CD14-positive monocyte (primary cell): ENCODE results near the gene DIPK1A. TPM values are rescaled to one million over a fixed set of nuclear protein-coding genes. Genes with fewer than 3 reads are reported as not detected.

Experiments used
- DNase-seq, 3 donors: peaks; one replicate each; pipeline ENCODE4 v3.0.0-alpha.2; 2011 to 2022
- H2AFZ ChIP-seq: 2 replicates; pipeline ENCODE4 v1.6.0; 2012; ENCODE audit warnings: mild to moderate bottlenecking, low read depth, low read length, inconsistent platforms; ENCODE audit not compliant: insufficient read depth, poor library complexity, severe bottlenecking
- H3K27ac ChIP-seq, 2 donors: 1 replicate in 1 of 2; 2 replicates in 1 of 2; pipeline ENCODE4 v1.5.1; 2012 to 2013; ENCODE audit warnings: low read length in 2 of 2, control low read depth in 1 of 2, inconsistent platforms in 1 of 2, low read depth in 1 of 2, mild to moderate bottlenecking in 1 of 2
- H3K27me3 ChIP-seq, 2 donors: one replicate each; pipeline versions ENCODE4 v1.6.0 to v1.6.1; 2011 to 2013; ENCODE audit warnings: low read length in 2 of 2; ENCODE audit not compliant: control insufficient read depth in 2 of 2, insufficient read depth in 2 of 2
- H3K36me3 ChIP-seq, 2 donors: replicated peaks in 1 of 2; 1 replicate in 1 of 2; 2 replicates in 1 of 2; pipeline versions ENCODE4 v1.5.1 to v1.6.1; 2012 to 2013; ENCODE audit warnings: low read length in 2 of 2, control low read depth in 1 of 2, inconsistent platforms in 1 of 2, mild to moderate bottlenecking in 1 of 2; ENCODE audit not compliant: insufficient read depth in 2 of 2, control insufficient read depth in 1 of 2
- H3K4me1 ChIP-seq, 2 donors: 1 replicate in 1 of 2; 2 replicates in 1 of 2; pipeline versions ENCODE4 v1.5.1 to v1.6.1; 2012 to 2013; ENCODE audit warnings: low read length in 2 of 2, control low read depth in 1 of 2, inconsistent platforms in 1 of 2, mild to moderate bottlenecking in 1 of 2, moderate library complexity in 1 of 2; ENCODE audit not compliant: insufficient read depth in 2 of 2, control insufficient read depth in 1 of 2
- H3K4me2 ChIP-seq: replicated peaks from 2 replicates; pipeline ENCODE3; 2012; ENCODE audit warnings: low read length, moderate library complexity, mild to moderate bottlenecking; ENCODE audit not compliant: poor library complexity, severe bottlenecking; ENCODE audit errors: extremely low read depth
- H3K4me3 ChIP-seq, 3 experiments: fragments of 200-600 bp in 1 of 3; sonication (generic) in 1 of 3; replicated peaks in 1 of 3; 1 replicate in 2 of 3; 2 replicates in 1 of 3; pipeline ENCODE4 v1.5.1; 2011 to 2013; ENCODE audit warnings: low read length in 3 of 3, mild to moderate bottlenecking in 3 of 3, control low read depth in 2 of 3, low read depth in 2 of 3, inconsistent platforms in 1 of 3, moderate library complexity in 1 of 3
- H3K79me2 ChIP-seq: 2 replicates; pipeline ENCODE4 v1.6.0; 2012; ENCODE audit warnings: mild to moderate bottlenecking, control low read depth, inconsistent platforms, low read length, moderate library complexity; ENCODE audit not compliant: insufficient read depth
- H3K9ac ChIP-seq: 2 replicates; pipeline ENCODE4 v1.6.0; 2017; ENCODE audit warnings: low read length, mild to moderate bottlenecking; ENCODE audit not compliant: insufficient read depth, poor library complexity, severe bottlenecking
- H3K9me3 ChIP-seq, 2 donors: replicated peaks in 1 of 2; 1 replicate in 1 of 2; 2 replicates in 1 of 2; pipeline versions ENCODE4 v1.5.1 to v1.6.1; 2012 to 2013; ENCODE audit warnings: low read length in 2 of 2, control low read depth in 1 of 2; ENCODE audit not compliant: control insufficient read depth in 1 of 2, insufficient read depth in 1 of 2
- H4K20me1 ChIP-seq: 2 replicates; pipeline ENCODE4 v1.6.0; 2012; ENCODE audit warnings: mild to moderate bottlenecking, low read length, control low read depth, moderate library complexity; ENCODE audit not compliant: insufficient read depth
- H3K27ac Mint-ChIP-seq, 7 donors: one replicate each; pipeline ENCODE4 v1.8.0; 2020; ENCODE audit warnings: mild to moderate bottlenecking in 7 of 7, mixed read lengths in 7 of 7, moderate library complexity in 6 of 7, inconsistent platforms in 2 of 7
- H3K27me3 Mint-ChIP-seq, 3 donors: one replicate each; pipeline ENCODE4 v1.8.0; 2021 to 2022; ENCODE audit warnings: low read depth in 3 of 3, mild to moderate bottlenecking in 3 of 3, mixed read lengths in 3 of 3, moderate library complexity in 3 of 3, inconsistent platforms in 1 of 3
- H3K36me3 Mint-ChIP-seq, 2 donors: one replicate each; pipeline ENCODE4 v1.8.0; 2020; ENCODE audit warnings: mixed read lengths in 2 of 2, inconsistent platforms in 1 of 2, mild to moderate bottlenecking in 1 of 2
- H3K4me1 Mint-ChIP-seq: one replicate; pipeline ENCODE4 v1.8.0; 2020; ENCODE audit warnings: mild to moderate bottlenecking, mixed read lengths
- H3K4me3 Mint-ChIP-seq, 2 donors: one replicate each; pipeline ENCODE4 v1.8.0; 2020; ENCODE audit warnings: mild to moderate bottlenecking in 2 of 2, mixed read lengths in 2 of 2, moderate library complexity in 1 of 2
- H3K9me3 Mint-ChIP-seq, 7 donors: one replicate each; pipeline ENCODE4 v1.8.0; 2020 to 2022; ENCODE audit warnings: mixed read lengths in 7 of 7, mild to moderate bottlenecking in 6 of 7, moderate library complexity in 6 of 7, inconsistent platforms in 2 of 7
- WGBS: methylation state at CpG from one replicate; pipeline ENCODE4 v1.1.5; 2013; ENCODE audit warnings: missing lambda C conversion rate; ENCODE audit not compliant: insufficient coverage; 5-methylcytosine and 5-hydroxymethylcytosine counted together
- intact Hi-C, 2 donors: fragments of 100-400 bp; cut with micrococcal nuclease; formaldehyde crosslinking; loops; one replicate each; pipeline versions ENCODE4 v1.15.0 to v1.15.1; 2023
- polyA plus RNA-seq, 3 donors: library from polyadenylated mRNA; depleted of rRNA in 1 of 3; unstranded in 2 of 3; stranded (reverse) in 1 of 3; fragments of 300-500 nt in 2 of 3; fragments of >200 nt in 1 of 3; fragmentation: Illumina TruSeq in 2 of 3; gene quantifications; 1 replicate in 2 of 3; 2 replicates in 1 of 3; pipeline ENCODE4 v1.2.3, GENCODE V29; 2012 to 2021
- TF ChIP-seq, protein P1 (sequence below): fragments of 200-600 bp; IDR thresholded peaks from one replicate; pipeline ENCODE4 v1.8.0; 2022; ENCODE audit warnings: antibody characterized with exemption, mild to moderate bottlenecking

The DIPK1A gene
- polyA plus RNA-seq, 3 donors = 0.45 to 1.4 (median 0.83) TPM

DNA sequence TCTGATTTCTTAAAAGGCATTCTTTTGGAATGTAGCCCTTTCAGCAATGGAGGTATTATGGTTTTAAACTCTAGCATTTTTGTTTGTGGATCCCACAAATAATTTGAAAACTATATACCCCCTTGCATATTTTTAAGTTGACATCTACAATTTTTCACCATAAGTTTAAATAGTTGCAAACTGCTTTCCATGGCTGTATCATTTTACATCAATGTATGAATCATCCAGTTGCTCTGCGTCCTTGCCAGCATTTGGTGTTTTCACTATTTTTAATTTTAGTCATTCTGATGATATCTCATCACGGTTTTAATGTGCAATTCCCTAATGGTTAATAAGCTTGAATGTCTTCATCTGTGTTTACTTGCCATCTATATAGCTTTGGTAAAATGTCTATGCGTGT, 20.7 kb downstream of the DIPK1A start:
- Mint-ChIP-seq H3K9me3 (peaks cover 0 to 1% (median 0%) of the 10 kb centered on the region in 7 donors), H3K36me3 (peaks cover 0 to 2% of the 10 kb centered on the region in 2 donors), H3K4me3 (no peak overlapping the region), H3K27ac (no peak overlapping the region), H3K4me1 (peaks cover 15% of the 10 kb centered on the region), H3K27me3 (peaks cover 2 to 8% (median 3%) of the 10 kb centered on the region in 3 donors)
- H3K27me3 ChIP-seq = no peaks in the 10 kb centered on the region
- H3K4me1 ChIP-seq = peaks cover 11 to 12% of the 10 kb centered on the region in 2 donors
- no peaks in the 10 kb centered on the region for H4K20me1 ChIP-seq
- TF ChIP-seq, protein P1, sequence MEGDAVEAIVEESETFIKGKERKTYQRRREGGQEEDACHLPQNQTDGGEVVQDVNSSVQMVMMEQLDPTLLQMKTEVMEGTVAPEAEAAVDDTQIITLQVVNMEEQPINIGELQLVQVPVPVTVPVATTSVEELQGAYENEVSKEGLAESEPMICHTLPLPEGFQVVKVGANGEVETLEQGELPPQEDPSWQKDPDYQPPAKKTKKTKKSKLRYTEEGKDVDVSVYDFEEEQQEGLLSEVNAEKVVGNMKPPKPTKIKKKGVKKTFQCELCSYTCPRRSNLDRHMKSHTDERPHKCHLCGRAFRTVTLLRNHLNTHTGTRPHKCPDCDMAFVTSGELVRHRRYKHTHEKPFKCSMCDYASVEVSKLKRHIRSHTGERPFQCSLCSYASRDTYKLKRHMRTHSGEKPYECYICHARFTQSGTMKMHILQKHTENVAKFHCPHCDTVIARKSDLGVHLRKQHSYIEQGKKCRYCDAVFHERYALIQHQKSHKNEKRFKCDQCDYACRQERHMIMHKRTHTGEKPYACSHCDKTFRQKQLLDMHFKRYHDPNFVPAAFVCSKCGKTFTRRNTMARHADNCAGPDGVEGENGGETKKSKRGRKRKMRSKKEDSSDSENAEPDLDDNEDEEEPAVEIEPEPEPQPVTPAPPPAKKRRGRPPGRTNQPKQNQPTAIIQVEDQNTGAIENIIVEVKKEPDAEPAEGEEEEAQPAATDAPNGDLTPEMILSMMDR = no peak
- H3K4me3 ChIP-seq = no peak overlapping the region
- no peaks in the 10 kb centered on the region for H3K79me2 ChIP-seq
- no peak overlapping the region for H3K4me2 ChIP-seq
- WGBS = no CpG with 5 or more reads among the region's 3 CpGs
- no peaks in the 10 kb centered on the region for H3K36me3 ChIP-seq
- no peak overlapping the region for H3K9ac ChIP-seq
- no peak overlapping the region for H2AFZ ChIP-seq
- no peak for DNase-seq
- intact Hi-C loops = no loop called here
- H3K9me3 ChIP-seq = no peaks in the 10 kb centered on the region
- H3K27ac ChIP-seq = no peak overlapping the region

DNA sequence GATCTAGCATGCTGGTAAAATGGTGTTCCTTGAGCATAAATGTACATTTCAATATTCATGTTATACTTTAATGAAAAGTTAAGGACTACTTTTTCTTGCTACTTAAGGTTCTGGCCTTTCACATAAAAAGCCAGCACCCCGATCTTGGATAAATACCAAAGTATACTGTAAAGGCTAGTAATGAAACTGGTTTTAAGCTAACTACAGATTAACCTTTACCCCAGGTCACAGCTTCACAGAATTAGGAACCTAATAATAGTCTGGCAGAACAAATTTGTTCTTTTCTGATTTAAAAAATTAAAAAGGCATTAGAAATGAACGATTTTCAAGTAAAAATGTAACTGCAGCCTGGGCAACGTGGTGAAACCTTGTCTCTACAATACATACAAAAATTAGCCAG, 23.5 kb downstream of the DIPK1A start:
- no peak overlapping the region for H3K4me2 ChIP-seq
- WGBS = 100% methylated on average over 2 of the region's 3 CpGs
- H2AFZ ChIP-seq = no peak overlapping the region
- TF ChIP-seq, protein P1 = no peak
- no peaks in the 10 kb centered on the region for H3K4me1 ChIP-seq
- intact Hi-C loops = no loop called here
- peaks cover 5% of the 10 kb centered on the region for H3K4me1 Mint-ChIP-seq
- H3K4me3 ChIP-seq = no peak overlapping the region
- no peak overlapping the region for H3K27ac ChIP-seq
- H3K79me2 ChIP-seq = no peaks in the 10 kb centered on the region
- H3K27ac Mint-ChIP-seq = no peak overlapping the region
- H3K27me3 ChIP-seq = no peaks in the 10 kb centered on the region
- H3K27me3 Mint-ChIP-seq = peaks cover 0 to 2% (median under 1%) of the 10 kb centered on the region in 3 donors
- no peaks in the 10 kb centered on the region for H4K20me1 ChIP-seq
- no peak overlapping the region for H3K9ac ChIP-seq
- no peaks in the 10 kb centered on the region for H3K36me3 ChIP-seq
- H3K9me3 ChIP-seq = no peaks in the 10 kb centered on the region
- H3K9me3 Mint-ChIP-seq = peaks cover 0 to 1% (median 0%) of the 10 kb centered on the region in 7 donors
- H3K36me3 Mint-ChIP-seq = peaks cover 0 to 2% of the 10 kb centered on the region in 2 donors
- no peak for DNase-seq
- no peak overlapping the region for H3K4me3 Mint-ChIP-seq
